Skin of body (tissue), 2 donors: ENCODE measurements around the gene TAF11L5. TPM values are rescaled to one million over a fixed set of nuclear protein-coding genes. Genes with fewer than 3 reads are reported as not detected.
"Not testable (repeated sequence)": the region's sequence is repeated elsewhere in the genome, so short reads cannot be mapped to it uniquely, and the experiment has no call there.

Experiments used
- DNase-seq: peaks from one replicate; lab custom pipeline; 2025; lab: John Stamatoyannopoulos, UW
- total RNA-seq: library from RNA; depleted of rRNA; stranded (reverse); fragments of >200 nt; gene quantifications from one replicate; pipeline ENCODE4 v1.2.3, GENCODE V29; 2014

The TAF11L5 gene
- total RNA-seq, result not detected

DNA sequence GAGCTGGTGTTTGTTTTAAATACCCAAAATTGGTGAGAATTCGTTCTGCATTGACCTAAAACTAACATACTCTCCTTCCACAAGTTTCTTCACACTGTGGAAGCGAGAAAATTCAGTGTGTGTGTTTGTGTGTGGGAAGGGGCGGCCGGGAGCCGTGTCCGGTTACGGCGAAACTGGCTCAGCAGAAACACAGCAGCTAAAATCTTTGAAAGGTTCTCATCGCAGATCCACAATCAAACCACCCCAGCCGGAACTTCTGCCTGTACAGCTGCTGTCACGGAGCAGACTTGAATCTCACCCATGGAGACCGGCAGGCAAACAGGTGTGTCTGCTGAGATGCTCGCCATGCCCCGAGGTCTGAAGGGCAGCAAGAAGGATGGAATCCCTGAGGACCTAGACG is at the start of gene TAF11L5:
Gene TAF11L5 (plus strand): TSS at position 301 of the 400 bp plus-strand sequence.
- not testable (repeated sequence) for DNase-seq

DNA sequence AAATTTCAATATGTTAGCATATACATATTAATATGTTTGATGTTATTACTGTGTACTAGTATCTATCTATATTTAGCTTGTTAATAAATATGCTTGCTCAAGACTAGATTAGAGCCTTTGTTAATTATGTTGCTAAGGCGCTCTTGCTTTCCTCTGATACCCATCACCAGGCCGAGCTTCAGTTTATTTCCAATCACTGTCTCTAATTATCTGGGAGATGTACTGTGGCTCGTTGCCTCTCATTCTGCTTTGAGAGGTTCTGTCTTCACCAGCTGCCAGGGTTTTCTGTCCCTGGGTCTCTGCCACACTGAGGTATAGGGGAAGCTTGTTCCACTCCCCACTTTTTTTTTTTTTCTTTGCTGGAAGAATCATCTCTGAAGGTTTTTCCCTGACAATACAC is 48.0 kb upstream of the TAF11L5 start:
- no peak for DNase-seq

DNA sequence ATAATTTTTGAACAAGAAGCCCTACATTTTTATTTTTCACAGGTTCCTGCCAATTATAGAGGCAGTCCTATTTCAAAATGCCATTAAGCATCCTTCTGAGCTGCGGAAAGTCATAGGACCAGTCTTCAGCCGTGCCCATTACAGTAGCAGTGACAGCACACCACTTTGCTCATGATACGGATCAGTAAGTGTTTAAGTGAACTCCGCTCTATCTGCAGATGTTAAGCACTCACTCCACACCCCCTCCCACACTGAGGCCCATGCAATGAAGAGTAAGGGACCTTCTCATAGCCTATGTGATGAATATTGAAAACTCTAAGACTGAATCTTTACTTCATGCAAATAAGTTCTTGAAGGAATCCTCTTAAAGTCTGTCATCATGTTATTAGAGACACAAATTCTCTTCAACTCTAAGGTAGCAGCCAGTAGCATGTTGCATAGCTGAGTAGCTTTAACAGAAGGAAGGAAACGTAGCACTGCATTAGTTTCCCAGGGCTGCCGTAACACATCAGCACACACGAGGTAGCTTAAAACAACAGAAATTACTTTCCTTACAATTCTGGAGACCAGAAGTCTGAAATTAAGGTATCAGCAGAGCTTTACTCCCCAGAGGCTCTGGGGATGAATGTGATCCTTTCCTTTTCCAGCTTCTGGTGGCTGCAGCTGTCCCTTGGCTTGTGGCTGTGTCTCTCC is 47.3 kb upstream of the TAF11L5 start:
- no peak for DNase-seq

DNA sequence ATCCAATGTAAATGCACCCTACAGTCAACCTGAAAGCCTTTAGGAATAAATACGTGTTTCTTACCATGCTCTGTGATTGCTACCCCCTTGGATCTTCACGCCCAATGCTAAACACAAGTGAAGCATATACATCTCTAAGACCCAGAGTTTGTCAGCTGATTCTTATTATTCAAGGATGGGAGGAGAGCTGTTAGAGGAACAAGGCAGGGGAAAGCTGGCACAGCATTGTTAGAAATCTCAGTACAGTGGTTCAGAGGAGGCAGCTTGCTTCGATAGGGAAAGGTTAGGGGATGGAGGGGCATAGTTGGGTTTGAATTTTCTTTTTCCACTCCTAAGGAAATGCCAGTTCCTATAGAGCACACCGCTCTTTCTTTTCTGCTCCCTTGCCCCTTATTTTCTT is 43.7 kb upstream of the TAF11L5 start:
- no peak for DNase-seq

DNA sequence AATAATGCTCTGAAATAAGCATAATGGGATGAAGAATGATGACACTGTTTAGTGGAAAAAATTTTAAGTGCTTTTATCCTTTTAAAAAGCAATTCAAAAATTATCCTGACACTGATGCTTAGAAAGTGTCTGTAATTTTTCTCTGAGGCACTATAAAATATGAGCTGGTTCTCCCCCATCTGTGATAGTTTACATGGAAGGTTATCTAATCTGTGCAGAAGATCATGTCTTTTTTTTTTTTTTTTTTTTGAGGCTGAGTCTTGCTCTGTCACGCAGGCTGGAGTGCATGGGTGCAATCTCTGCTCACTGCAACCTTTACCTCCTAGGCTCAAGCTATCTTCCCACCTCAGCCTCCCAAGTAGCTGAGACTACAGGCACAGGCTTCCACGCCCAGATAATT is 42.2 kb upstream of the TAF11L5 start:
- DNase-seq, result no peak

DNA sequence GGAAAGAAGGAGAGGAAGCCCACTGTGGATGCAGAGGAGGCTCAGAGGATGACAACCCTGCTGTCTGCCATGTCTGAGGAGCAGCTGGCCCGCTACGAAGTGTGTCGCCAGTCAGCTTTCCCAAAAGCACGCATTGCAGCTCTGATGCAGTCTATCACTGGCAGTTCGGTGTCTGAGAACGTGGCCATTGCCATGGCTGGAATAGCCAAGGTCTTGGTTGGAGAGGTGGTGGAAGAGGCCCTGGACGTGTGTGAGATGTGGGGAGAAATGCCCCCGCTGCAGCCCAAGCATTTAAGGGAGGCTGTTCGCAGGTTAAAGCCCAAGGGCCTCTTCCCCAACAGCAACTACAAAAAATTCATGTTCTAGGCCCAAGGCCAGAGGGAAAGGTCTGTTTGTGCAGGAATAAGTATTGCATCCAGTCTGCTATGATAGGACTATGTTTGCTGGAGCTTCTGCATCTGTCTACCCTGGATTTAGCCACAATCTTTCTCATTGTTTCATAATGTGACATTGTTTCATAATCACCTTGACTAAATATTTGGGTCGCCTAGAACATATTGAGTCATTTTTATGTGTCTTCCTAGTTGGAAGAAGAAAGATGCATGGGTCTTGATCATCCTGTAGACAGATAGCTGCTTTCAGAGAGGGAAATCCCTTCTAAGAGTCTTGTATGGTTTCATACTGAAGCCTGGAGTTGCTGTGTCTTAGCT is 38.4 kb upstream of the TAF11L5 start:
- not testable (repeated sequence) for DNase-seq

DNA sequence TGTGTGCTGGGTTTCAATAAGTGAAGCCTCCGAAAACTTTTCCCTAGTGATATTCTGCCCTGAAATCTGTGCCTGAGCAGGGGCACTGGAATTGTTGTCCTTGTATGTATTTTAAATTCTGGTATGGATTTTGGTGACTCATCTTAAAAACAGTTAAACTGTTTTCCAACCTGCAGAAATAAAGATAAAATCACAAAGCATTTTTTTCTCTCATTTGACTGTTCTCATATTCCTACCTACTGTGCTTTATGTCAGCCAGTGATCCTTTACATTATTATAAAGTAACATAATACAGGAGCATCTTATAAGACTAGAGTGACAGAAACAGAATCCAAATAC is 37.9 kb upstream of the TAF11L5 start:
- no peak for DNase-seq

DNA sequence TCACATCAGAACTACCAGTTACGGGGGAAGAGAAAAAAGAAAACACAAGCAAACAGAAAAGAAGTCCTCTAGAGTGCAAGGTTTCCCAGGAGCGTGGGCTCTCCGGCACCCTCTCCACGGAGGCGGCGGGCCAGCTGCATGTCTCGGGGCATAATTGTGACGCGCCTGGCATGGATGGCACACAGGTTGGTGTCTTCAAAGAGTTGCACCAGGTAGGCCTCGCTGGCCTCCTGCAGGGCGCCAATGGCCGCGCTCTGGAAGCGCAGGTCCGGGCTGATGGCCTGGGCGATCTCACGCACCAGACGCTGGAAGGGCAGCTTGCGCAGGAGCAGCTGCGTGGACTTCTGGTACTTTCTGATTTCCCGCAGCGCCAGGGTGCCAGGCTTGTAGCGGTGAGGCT is 33.8 kb upstream of the TAF11L5 start:
- not testable (repeated sequence) for DNase-seq

DNA sequence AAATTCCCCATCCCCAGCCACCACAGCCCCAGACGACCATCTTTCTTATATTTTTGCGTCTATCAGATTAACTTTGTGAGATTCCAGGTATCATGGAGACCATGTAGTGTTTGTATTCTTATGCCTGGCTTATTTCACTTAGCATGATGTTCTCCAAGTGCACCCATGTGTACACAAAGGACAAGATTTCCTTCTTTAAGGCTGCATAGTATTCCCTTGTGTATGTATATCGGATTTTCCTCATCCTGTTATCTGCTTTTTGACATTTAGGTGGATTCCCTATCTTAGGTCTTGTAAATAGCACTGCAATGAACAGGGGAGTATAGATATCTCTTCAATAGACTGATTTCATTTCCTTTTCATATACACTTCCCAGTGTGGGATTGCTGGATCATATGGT is 32.3 kb upstream of the TAF11L5 start:
- DNase-seq, result no peak

DNA sequence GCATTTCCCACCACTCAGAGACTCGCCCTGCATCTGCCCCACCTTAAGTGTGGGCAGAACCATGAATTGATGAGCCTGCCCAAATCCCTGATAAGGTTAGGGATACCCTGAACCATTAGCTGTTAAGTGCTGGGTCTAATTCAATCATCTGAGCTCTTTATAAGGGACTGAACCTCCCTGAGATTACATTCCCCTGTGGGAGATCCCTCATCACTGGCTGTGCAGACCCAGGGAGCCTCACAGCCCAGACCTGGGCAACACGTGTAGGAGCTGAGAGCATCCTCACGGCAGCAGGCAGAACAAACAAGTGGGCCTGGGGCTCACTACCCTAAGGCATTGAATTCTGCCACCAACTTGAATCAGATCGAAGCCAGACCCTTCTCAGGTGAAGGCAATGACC is 27.6 kb upstream of the TAF11L5 start:
- no peak for DNase-seq

DNA sequence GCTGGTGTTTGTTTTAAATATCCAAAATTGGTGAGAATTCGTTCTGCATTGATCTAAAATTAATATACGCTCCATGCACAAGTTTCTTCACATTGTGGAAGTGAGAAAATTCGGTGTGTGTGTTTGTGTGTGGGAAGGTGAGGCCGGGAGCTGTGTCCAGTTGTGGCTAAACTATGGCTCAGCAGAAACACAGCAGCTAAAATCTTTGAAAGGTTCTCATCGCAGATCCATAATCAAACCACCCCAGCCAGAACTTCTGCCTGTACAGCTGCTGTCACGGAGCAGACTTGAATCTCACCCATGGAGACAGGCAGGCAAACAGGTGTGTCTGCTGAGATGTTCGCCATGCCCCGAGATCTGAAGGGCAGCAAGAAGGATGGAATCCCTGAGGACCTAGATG is 27.1 kb upstream of the TAF11L5 start, which contains the start of gene TAF11L2:
Gene TAF11L2 (plus strand): TSS at position 301 of the 400 bp plus-strand sequence.
- DNase-seq, result not testable (repeated sequence)

DNA sequence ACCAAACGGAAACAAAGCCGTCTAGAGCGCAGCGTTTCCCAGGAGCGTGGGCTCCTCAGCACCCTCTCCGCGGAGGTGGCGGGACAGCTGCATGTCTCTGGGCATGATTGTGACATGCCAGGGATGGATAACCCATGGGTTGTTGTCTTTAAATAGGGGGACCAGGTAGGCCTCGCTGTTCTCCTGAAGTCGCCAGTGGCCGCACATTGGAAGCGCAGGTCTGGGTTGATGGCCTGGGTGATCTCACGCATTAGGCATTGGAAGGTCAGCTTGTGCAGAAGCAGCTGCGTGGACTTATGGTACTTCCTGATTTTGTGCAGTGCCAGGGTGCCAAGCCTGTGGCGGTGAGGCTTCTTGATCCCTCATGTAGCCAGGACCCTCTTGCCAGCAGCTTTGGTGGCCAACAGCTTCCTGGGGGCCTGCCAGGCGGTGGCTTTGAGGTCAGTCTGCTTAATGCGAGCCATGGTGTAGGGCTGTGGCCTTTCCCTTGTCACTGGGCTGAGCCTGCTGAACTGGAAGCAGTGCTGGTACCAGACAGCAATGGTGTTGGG is 13.2 kb upstream of the TAF11L5 start:
- DNase-seq, result no peak

DNA sequence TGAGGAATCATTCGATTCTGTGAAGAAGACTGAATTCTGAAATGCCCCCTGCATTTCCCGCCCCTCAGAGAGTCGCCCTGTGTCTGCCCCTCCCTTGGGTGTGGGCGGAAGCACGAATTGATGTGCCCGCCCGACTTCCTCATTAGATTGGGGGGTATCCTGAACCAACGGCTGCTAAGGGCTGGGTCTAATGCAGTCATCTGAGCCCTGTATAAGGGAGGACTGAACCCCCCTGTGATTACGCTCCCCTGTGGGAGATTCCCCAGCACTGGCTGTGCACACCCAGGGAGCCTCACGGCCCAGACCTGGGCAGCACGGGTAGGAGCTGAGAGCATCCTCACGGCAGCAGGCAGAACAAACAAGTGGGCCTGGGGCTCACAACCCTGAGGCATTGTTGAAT is 7.5 kb upstream of the TAF11L5 start:
- not testable (repeated sequence) for DNase-seq

DNA sequence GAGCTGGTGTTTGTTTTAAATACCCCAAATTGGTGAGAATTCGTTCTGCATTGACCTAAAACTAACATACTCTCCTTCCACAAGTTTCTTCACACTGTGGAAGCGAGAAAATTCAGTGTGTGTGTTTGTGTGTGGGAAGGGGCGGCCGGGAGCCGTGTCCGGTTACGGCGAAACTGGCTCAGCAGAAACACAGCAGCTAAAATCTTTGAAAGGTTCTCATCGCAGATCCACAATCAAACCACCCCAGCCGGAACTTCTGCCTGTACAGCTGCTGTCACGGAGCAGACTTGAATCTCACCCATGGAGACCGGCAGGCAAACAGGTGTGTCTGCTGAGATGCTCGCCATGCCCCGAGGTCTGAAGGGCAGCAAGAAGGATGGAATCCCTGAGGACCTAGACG is 7.0 kb upstream of the TAF11L5 start, which contains the start of gene TAF11L3:
Gene TAF11L3 (plus strand): TSS at position 301 of the 400 bp plus-strand sequence.
- not testable (repeated sequence) for DNase-seq

DNA sequence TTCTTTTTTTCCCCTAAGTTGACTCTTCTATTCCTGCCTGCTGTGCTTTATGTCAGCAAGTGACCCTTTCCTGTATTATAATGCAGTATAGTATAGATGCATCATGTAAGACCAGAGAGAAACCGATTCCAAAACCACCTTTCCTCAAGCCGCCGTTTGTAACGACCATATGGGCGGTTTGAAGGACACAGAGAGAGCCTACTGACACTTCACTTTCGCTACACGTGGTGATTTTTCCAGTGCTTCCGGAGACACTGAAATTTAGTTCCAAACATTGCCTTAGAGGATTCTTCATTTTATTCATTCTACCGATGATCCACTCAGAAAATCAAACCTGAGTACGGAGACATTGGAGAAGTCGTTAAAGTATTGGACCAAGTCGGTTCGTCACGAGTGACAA is 5.5 kb upstream of the TAF11L5 start:
- not testable (repeated sequence) for DNase-seq

DNA sequence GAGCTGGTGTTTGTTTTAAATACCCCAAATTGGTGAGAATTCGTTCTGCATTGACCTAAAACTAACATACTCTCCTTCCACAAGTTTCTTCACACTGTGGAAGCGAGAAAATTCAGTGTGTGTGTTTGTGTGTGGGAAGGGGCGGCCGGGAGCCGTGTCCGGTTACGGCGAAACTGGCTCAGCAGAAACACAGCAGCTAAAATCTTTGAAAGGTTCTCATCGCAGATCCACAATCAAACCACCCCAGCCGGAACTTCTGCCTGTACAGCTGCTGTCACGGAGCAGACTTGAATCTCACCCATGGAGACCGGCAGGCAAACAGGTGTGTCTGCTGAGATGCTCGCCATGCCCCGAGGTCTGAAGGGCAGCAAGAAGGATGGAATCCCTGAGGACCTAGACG is 3.5 kb upstream of the TAF11L5 start, which contains the start of gene TAF11L4:
Gene TAF11L4 (plus strand): TSS at position 301 of the 400 bp plus-strand sequence.
- not testable (repeated sequence) for DNase-seq

DNA sequence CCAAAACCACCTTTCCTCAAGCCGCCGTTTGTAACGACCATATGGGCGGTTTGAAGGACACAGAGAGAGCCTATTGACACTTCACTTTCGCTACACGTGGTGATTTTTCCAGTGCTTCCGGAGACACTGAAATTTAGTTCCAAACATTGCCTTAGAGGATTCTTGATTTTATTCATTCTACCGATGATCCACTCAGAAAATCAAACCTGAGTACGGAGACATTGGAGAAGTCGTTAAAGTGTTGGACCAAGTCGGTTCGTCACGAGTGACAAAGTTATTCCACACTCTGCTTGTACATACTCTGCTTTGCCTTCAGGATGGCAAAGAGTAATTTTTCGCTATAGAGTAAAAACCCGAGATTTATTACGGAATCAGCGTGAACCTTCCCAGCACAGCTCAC is 1.5 kb downstream of the TAF11L5 start:
- DNase-seq, result not testable (repeated sequence)

DNA sequence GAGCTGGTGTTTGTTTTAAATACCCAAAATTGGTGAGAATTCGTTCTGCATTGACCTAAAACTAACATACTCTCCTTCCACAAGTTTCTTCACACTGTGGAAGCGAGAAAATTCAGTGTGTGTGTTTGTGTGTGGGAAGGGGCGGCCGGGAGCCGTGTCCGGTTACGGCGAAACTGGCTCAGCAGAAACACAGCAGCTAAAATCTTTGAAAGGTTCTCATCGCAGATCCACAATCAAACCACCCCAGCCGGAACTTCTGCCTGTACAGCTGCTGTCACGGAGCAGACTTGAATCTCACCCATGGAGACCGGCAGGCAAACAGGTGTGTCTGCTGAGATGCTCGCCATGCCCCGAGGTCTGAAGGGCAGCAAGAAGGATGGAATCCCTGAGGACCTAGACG is 3.3 kb downstream of the TAF11L5 start, which contains the start of gene TAF11L6:
Gene TAF11L6 (plus strand): TSS at position 301 of the 400 bp plus-strand sequence.
- not testable (repeated sequence) for DNase-seq
